ENCODE data around the gene PNKD.

DNA sequence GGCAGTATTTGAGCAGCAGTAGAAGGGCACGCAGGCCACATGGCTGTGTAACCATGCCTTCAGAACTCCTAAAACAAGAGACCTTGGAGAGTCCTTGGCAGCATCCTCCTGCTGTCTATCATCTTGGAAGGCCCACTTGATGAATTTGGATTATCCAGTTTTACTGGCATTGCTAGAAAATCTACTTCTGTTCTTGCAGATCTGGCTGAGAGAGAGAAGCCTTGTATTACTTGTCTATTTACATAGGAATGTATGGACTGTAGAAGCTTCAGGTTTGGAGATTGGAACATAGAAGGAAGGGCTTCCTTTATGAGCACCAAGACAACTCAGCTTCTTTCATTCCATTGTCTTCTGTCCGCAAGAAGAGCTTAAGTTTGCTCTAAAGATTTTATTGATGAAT, 25.7 kb upstream of the PNKD start:
- TF ChIP-seq, protein P1, sequence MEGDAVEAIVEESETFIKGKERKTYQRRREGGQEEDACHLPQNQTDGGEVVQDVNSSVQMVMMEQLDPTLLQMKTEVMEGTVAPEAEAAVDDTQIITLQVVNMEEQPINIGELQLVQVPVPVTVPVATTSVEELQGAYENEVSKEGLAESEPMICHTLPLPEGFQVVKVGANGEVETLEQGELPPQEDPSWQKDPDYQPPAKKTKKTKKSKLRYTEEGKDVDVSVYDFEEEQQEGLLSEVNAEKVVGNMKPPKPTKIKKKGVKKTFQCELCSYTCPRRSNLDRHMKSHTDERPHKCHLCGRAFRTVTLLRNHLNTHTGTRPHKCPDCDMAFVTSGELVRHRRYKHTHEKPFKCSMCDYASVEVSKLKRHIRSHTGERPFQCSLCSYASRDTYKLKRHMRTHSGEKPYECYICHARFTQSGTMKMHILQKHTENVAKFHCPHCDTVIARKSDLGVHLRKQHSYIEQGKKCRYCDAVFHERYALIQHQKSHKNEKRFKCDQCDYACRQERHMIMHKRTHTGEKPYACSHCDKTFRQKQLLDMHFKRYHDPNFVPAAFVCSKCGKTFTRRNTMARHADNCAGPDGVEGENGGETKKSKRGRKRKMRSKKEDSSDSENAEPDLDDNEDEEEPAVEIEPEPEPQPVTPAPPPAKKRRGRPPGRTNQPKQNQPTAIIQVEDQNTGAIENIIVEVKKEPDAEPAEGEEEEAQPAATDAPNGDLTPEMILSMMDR (IDR thresholded peaks at IDR 0.05; ENCODE audit: low read depth, low read length, poor library complexity, severe bottlenecking), result no peak
- no peak for TF ChIP-seq EZH2phosphoT487 (IDR thresholded peaks at IDR 0.05; ENCODE audit: borderline replicate concordance, low read length)
